HG02840 (cell line): ENCODE results near the gene CDH11.

Source experiments
- ATAC-seq: cut with Tn5 transposase; IDR thresholded peaks from one replicate; pipeline ENCODE4 v1.9.1; 2021; ENCODE audit warnings: mild to moderate bottlenecking, moderate library complexity, moderate number of reproducible peaks; ENCODE audit not compliant: unreplicated experiment, low FRiP score

CDH11 gene, protein sequence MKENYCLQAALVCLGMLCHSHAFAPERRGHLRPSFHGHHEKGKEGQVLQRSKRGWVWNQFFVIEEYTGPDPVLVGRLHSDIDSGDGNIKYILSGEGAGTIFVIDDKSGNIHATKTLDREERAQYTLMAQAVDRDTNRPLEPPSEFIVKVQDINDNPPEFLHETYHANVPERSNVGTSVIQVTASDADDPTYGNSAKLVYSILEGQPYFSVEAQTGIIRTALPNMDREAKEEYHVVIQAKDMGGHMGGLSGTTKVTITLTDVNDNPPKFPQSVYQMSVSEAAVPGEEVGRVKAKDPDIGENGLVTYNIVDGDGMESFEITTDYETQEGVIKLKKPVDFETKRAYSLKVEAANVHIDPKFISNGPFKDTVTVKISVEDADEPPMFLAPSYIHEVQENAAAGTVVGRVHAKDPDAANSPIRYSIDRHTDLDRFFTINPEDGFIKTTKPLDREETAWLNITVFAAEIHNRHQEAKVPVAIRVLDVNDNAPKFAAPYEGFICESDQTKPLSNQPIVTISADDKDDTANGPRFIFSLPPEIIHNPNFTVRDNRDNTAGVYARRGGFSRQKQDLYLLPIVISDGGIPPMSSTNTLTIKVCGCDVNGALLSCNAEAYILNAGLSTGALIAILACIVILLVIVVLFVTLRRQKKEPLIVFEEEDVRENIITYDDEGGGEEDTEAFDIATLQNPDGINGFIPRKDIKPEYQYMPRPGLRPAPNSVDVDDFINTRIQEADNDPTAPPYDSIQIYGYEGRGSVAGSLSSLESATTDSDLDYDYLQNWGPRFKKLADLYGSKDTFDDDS

GRCh38 chr16:65121870-65122723 is at the start of gene CDH11:
Gene CDH11 (minus strand): TSS chr16:65122063. CDS start chr16:65004869, 117,194 bp downstream.
- no peak for ATAC-seq

DNA sequence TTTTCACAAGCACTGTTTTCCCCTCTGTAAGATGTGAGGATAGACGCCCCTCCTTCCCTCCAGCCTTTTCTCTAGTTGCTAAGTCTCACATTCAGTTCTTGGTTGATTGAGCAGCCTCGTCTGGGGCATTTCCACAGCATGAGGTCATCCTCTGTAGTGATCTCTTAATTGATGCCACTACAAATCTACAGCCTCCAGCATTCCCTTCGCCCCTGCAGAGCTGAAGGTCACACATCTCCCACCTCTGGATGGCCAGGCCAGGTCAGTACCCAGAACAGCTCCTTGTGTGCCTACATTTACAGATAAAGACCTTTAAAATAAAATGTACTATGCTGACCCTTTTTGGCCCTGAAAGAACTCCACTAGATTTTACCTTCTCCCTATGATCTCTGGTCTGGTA is 32.5 kb upstream of the CDH11 start:
- ATAC-seq = no peak

GRCh38 chr16:65153365-65154105 is 31.7 kb upstream of the CDH11 start:
- no peak for ATAC-seq

DNA sequence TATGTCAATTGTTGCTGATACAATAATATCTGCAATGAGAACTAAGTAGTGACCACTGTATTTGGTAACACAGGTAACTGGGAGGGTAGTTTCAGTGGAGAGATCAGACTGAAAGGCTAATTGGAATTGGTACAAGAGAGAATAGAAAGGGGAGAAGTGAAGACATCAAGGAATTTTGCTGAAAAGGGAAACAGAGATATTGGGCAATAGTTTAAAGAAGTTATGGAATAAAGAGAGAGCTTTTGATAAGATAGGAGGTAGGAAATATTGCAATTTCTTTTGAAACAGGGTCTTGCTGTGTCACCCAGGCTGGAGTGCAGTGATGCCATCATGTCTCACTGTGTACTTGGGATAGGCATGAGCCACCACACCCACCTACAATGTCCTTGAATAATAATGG is 26.9 kb upstream of the CDH11 start:
- no peak for ATAC-seq

DNA sequence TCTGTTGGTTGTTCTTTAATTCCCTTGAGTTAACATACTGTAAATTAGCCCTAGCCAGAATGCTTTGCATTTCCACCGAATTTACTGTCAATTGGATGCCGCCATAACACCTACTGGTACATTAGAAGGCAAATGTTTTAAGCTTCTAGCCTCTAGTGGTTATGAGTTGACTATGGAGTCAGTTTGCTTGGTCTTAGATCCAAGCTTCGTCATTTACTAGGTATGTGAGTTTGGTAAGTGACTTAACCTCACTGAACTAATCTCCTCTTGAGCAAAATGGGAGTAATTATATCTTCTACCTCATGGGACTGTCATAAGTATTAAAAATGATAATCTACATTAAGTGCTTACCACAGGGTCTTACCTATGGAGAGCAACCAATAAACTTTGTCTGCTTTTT is 20.4 kb upstream of the CDH11 start:
- ATAC-seq = no peak

DNA sequence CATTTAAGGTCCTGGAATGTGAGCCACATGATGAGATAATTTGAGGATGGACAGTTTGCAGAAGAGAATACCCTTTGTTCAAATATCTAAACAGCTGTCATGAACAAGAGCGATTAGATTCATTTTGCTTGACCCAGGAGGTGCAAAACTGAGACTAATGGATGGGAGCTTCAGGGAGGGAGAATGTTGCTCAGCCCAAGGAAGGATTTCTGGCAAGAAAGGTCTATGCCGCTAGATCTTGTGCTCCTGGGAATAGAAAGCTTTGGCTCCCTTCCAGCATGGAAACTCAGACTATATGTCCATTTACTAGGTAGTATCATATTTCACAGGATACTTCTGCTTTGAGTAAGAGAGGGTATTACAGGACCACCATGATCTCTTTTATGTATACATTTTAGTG is 14.8 kb upstream of the CDH11 start:
- no peak for ATAC-seq

DNA sequence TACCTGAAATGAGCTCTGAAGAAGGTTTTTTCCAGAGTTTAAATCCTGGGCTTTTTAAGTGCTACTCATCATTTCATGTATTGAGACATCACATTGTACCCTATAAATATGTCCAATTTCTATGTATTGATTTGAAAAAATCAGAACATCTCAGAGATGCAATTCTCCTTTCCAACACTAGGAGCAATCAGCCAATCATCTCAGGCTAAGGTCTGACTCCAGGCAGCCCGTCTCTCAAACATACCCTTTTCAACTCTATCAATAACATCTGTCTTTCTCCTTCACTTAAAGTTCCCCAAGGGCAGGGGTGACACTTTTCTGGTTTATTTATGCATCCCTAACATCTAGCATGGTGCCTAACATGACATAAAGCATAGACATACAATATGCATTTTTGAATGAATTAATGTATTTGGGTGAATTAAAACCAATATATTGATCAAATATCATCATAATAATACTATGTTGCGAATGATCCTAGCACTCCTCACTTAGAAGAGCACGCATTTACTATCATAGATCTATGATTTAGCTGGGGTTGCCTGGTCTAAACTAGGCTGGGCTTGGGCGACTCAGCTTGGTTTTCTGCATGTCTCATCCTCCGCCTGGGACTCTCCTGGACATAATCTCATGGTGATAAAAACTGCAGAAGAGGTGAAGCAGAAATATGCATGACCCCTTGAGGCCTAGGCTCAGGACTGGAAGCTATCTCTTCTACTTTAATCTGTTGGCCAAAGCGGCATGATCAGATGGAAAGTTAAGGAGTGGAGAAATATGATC is 5.2 kb upstream of the CDH11 start:
- no peak for ATAC-seq

DNA sequence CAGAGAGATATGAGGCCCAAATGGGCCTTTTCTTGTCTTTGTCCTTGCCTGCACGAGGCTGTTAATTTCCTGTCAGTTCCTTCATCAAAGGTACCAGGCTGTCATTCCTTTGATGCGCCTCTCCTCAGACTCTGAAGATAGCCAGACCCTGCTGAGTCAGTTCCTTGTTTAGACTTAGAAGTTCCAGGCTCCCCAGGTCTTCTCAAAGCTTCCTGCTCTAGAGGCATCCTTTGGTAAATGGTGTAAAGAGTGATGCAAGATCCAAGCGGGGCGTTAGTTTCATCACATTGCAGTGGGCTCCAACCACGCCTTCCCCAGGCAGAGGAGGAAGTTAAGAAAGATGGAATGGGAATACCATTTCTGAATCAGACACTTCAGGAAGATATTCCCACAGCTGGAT is 4.0 kb upstream of the CDH11 start:
- no peak for ATAC-seq

DNA sequence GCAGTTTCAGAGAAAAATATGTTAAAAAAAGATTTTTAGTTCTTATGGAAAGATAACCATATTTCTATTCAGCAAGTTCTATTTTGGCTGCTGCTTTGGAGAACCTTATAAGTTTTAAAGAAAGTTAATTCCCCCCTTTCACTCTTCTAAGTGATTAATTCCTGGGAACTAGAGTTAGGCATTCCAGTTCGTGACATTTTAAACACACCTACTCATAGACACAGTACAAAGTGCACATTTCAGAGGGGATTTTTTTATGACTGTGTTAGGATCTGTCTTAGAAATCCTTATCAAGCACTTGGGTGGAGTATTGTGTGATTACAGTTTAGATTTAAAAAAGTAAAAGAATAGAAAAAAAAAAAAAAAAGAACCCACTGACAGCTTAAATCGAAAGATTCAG is 3.5 kb upstream of the CDH11 start:
- ATAC-seq = no peak

GRCh38 chr16:65124596-65124995 is 2.7 kb upstream of the CDH11 start:
- no peak for ATAC-seq

- ATAC-seq = no peak
Measured at GRCh38 chr16:65124212-65124548, 2.3 kb upstream of the CDH11 start.

GRCh38 chr16:65123396-65124211 is 1.7 kb upstream of the CDH11 start:
- ATAC-seq = no peak

- no peak for ATAC-seq
Measured at GRCh38 chr16:65122724-65123395, 997 bp upstream of the CDH11 start.

DNA sequence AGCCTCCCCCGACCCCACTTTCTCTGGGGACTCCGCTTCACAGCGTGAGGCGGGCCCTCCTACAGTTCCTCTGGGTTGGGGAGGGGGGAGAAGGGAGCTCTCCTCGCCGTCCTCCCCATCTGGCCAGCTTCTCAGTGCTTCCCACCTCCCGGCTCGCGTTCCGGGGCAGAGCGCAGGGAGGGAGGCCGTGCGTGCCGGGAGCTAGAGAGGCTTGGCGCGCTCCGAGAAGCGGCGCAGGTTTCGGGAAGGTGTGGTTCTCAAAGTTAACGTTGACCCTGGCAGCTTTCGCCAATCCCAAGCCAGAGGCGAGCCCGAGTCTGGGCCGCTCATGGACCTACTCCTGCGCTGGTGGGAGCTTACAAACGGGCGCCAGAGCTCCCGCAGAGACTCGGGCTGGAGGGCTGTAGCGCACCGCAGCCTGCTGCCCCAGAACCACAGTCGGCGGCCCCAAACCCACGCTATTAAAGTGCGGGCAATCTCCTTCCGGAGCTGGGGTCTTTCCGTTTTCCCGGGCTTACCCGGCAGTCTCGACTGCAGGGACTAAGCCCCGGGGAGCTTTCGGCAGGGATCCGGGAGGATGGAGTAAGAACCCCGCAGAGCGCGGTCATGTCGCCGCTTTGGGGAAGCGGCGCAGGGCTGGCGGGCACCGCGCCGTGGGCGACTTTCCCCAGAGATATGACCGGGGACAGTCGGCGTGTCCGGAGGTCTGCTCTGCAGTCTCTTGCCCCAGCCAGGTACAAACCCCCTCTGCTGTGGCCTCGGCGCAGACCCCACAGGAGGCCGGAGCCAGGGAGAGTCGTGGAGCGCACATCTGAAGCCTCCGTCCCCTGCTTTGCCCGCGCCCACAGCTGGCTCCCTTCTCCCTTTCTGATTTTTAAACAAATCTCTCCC is 787 bp downstream of the CDH11 start:
- ATAC-seq = no peak

- ATAC-seq = no peak
Measured at GRCh38 chr16:65120461-65120830, 1.4 kb downstream of the CDH11 start.

GRCh38 chr16:65119901-65120401 is 1.9 kb downstream of the CDH11 start:
- no peak for ATAC-seq

DNA sequence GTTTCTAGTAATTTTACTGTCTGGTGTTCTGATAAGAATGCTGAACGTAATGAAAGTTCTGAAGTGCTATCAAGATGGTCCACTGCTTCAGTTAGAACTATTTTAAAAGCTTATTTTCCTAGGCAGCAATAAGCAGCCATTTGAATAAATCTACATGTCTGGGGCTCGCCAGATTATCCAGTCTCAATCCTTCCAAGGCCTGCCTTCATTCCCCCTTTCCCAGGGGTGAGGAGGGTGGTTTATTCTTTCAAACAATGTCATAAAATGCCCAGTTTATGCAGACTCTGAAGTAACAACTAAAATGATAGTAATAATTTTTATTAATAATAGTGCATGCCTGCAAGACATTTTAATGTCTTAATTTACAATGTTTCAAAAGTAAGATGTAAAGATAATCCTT is 2.4 kb downstream of the CDH11 start:
- ATAC-seq = no peak
